HepG2 (cell line): ENCODE results near the gene DDX49. TPM values are rescaled to one million over a fixed set of nuclear protein-coding genes. Genes with fewer than 3 reads are reported as not detected.

Experiments
- AKNA ChIP-seq: sonication (generic); formaldehyde crosslinking; IDR thresholded peaks from 2 replicates; pipeline ENCODE4 v1.4.0; 2020; ENCODE audit warnings: missing genetic modification reagents, borderline replicate concordance
- CBX2 ChIP-seq, 2 experiments: fragments of 200-600 bp in 1 of 2; sonication (generic); formaldehyde crosslinking in 1 of 2; IDR thresholded peaks; 2 replicates each; pipeline versions ENCODE4 v1.7.0 to v1.8.1; 2018 to 2022; ENCODE audit warnings: low read depth in 2 of 2, low read length in 1 of 2, mild to moderate bottlenecking in 1 of 2, missing genetic modification reagents in 1 of 2
- EEA1 ChIP-seq: sonication (generic); formaldehyde crosslinking; IDR thresholded peaks from 2 replicates; pipeline ENCODE4 v1.5.1; 2020; ENCODE audit warnings: mild to moderate bottlenecking, missing genetic modification reagents, borderline replicate concordance
- FOXA1 ChIP-seq, 2 experiments: fragments of 450-650 bp in 1 of 2; sonication (generic) in 1 of 2; formaldehyde crosslinking in 1 of 2; IDR thresholded peaks; 2 replicates each; pipeline versions ENCODE4 v1.4.0 to v1.6.1; 2016 to 2020; ENCODE audit warnings: missing genetic modification reagents in 1 of 2
- HMG20A ChIP-seq: IDR thresholded peaks from 2 replicates; pipeline ENCODE4 v1.6.1; 2016; ENCODE audit warnings: borderline replicate concordance
- HOXA9 ChIP-seq: sonication (generic); formaldehyde crosslinking; IDR thresholded peaks from 2 replicates; pipeline ENCODE4 v1.8.1; 2022; ENCODE audit warnings: missing genetic modification reagents, mild to moderate bottlenecking, moderate library complexity, borderline replicate concordance
- MIER2 ChIP-seq: IDR thresholded peaks from 2 replicates; pipeline ENCODE4 v1.6.1; 2016; ENCODE audit warnings: missing biosample characterization, missing genetic modification reagents
- NR2F1 ChIP-seq, 2 experiments: fragments of 450-650 bp in 1 of 2; formaldehyde crosslinking in 1 of 2; IDR thresholded peaks; 2 replicates each; pipeline versions ENCODE4 v1.5.0 to v1.6.1; 2016 to 2020; ENCODE audit warnings: mild to moderate bottlenecking in 1 of 2, missing compliant biosample characterization in 1 of 2, missing genetic modification reagents in 1 of 2, moderate library complexity in 1 of 2
- PREB ChIP-seq: sonication (generic); formaldehyde crosslinking; IDR thresholded peaks from 2 replicates; pipeline ENCODE4 v1.4.0; 2020; ENCODE audit warnings: missing genetic modification reagents
- SRY ChIP-seq: sonication (generic); formaldehyde crosslinking; IDR thresholded peaks from 2 replicates; pipeline ENCODE4 v1.8.0; 2022; ENCODE audit warnings: mild to moderate bottlenecking, missing genetic modification reagents
- THYN1 ChIP-seq: sonication (generic); formaldehyde crosslinking; IDR thresholded peaks from 2 replicates; pipeline ENCODE4 v1.8.1; 2023; ENCODE audit warnings: low read depth, mild to moderate bottlenecking, moderate library complexity, missing genetic modification reagents, borderline replicate concordance
- TRAFD1 ChIP-seq: sonication (generic); formaldehyde crosslinking; IDR thresholded peaks from 2 replicates; pipeline ENCODE4 v1.5.1; 2020; ENCODE audit warnings: missing genetic modification reagents, mild to moderate bottlenecking, borderline replicate concordance
- ZFAT ChIP-seq: sonication (generic); formaldehyde crosslinking; conservative IDR thresholded peaks from 2 replicates; pipeline ENCODE4 v1.8.1; 2023; ENCODE audit warnings: missing genetic modification reagents, inconsistent platforms
- ZFP1 ChIP-seq: IDR thresholded peaks from 2 replicates; pipeline ENCODE4 v1.6.1; 2016
- ZNF260 ChIP-seq: sonication (generic); formaldehyde crosslinking; IDR thresholded peaks from 2 replicates; pipeline ENCODE4 v1.4.0; 2020; ENCODE audit warnings: missing genetic modification reagents, low read depth, mild to moderate bottlenecking, borderline replicate concordance
- ZNF335 ChIP-seq: sonication (generic); formaldehyde crosslinking; IDR thresholded peaks from 2 replicates; pipeline ENCODE4 v1.4.0; 2020; ENCODE audit warnings: missing genetic modification reagents
- ZNF432 ChIP-seq: sonication (generic); formaldehyde crosslinking; IDR thresholded peaks from 2 replicates; pipeline ENCODE4 v1.5.0; 2020; ENCODE audit warnings: missing genetic modification reagents, mild to moderate bottlenecking, borderline replicate concordance
- ZNF451 ChIP-seq: sonication (generic); formaldehyde crosslinking; IDR thresholded peaks from 2 replicates; pipeline ENCODE4 v1.5.0; 2020; ENCODE audit warnings: mild to moderate bottlenecking, missing genetic modification reagents
- ZNF557 ChIP-seq: sonication (generic); formaldehyde crosslinking; IDR thresholded peaks from 2 replicates; pipeline ENCODE4 v1.4.0; 2020; ENCODE audit warnings: missing genetic modification reagents
- ZNF703 ChIP-seq: sonication (generic); formaldehyde crosslinking; IDR thresholded peaks from 2 replicates; pipeline ENCODE4 v1.5.1; 2020; ENCODE audit warnings: missing genetic modification reagents, mild to moderate bottlenecking, moderate library complexity, borderline replicate concordance
- ZNF780A ChIP-seq: sonication (generic); formaldehyde crosslinking; IDR thresholded peaks from 2 replicates; pipeline ENCODE4 v1.8.0; 2022; ENCODE audit warnings: mild to moderate bottlenecking, missing genetic modification reagents, moderate library complexity
- ZNF83 ChIP-seq: sonication (generic); formaldehyde crosslinking; IDR thresholded peaks from 2 replicates; pipeline ENCODE4 v1.4.0; 2020; ENCODE audit warnings: missing genetic modification reagents, mild to moderate bottlenecking, borderline replicate concordance
- polyA plus RNA-seq, 8 experiments: library from polyadenylated mRNA; depleted of rRNA in 3 of 8; stranded (reverse) in 7 of 8; unstranded in 1 of 8; fragments of >200 nt; fragmentation: Illumina TruSeq in 4 of 8; extraction: Trizol in 4 of 8; gene quantifications; 2 replicates each; pipeline versions ENCODE4 v1.2.1 to v1.2.3, GENCODE V29; 2011 to 2016; ENCODE audit warnings: low read depth in 4 of 8, missing spikeins in 1 of 8, mixed read lengths in 1 of 8; ENCODE audit not compliant: insufficient read depth in 1 of 8
- total RNA-seq, 5 experiments: library from RNA; depleted of rRNA; stranded (reverse); fragments of >200 nt; fragmentation: Illumina TruSeq; extraction: Trizol; gene quantifications; 2 replicates each; pipeline ENCODE4 v1.2.3, GENCODE V29; 2016; ENCODE audit warnings: low read depth in 1 of 5

DDX49 gene
- total and polyA plus RNA-seq, 2 of the 13 experiments (the other 11 are each of a cell fraction or from before 2014, with no cell fraction given) = 27.0 to 46.2 TPM

- TF ChIP-seq TRAFD1 (CRISPR knock-in tag) (no peak), THYN1 (CRISPR knock-in tag) (no peak), ZFP1 (CRISPR knock-in tag) (no peak), ZNF260 (CRISPR knock-in tag) (no peak), ZNF703 (no peak), PREB (CRISPR knock-in tag) (no peak), SRY (CRISPR knock-in tag) (no peak; the same call in 1 of the 2 replicates), ZNF451 (CRISPR knock-in tag) (no peak), ZNF83 (no peak), ZNF780A (CRISPR knock-in tag) (no peak), ZNF432 (CRISPR knock-in tag) (no peak), HMG20A (CRISPR knock-in tag) (no peak; the same call in 1 of the 2 replicates), ZFAT (CRISPR knock-in tag) (no peak), ZNF557 (no peak), NR2F1 (CRISPR knock-in tag; IDR thresholded peaks at IDR 0.05) (no peak), FOXA1 (IDR thresholded peaks at IDR 0.05) (no peak), FOXA1 (CRISPR knock-in tag; IDR thresholded peaks at IDR 0.05) (peak; percentile 85), CBX2 (IDR thresholded peaks at IDR 0.05; ENCODE audit: low read depth, low read length) (no peak), CBX2 (CRISPR knock-in tag; IDR thresholded peaks at IDR 0.05; ENCODE audit: low read depth) (no peak), AKNA (CRISPR knock-in tag) (no peak), ZNF335 (0 out of 2 replicates have a peak, but pooled peaks have one; percentile 23), HOXA9 (0 out of 2 replicates have a peak, but pooled peaks have one; percentile 78), MIER2 (CRISPR knock-in tag) (no peak), EEA1 (CRISPR knock-in tag) (no peak)
These were observed at the start of gene DDX49, which contains the start of gene COPE (continued) for GRCh38 chr19:18919086-18919899.
